Heart left ventricle (tissue), 13 donors: ENCODE measurements around the gene PPME1.
"Not testable (repeated sequence)": the region's sequence is repeated elsewhere in the genome, so short reads cannot be mapped to it uniquely, and the experiment has no call there.

Experiments
- CTCF ChIP-seq, 12 donors: fragments of 200-600 bp; sonication (generic) in 4 of 12; IDR thresholded peaks; one replicate each; pipeline versions ENCODE4 v1.5.0 to v1.8.0; 2018 to 2022; ENCODE audit warnings: antibody characterized with exemption in 12 of 12, mild to moderate bottlenecking in 5 of 12
- POLR2A ChIP-seq, 2 donors: fragments of 450-650 bp; IDR thresholded peaks; one replicate each; pipeline ENCODE4 v1.6.1; 2017; ENCODE audit warnings: antibody characterized with exemption in 2 of 2, mild to moderate bottlenecking in 2 of 2, moderate library complexity in 2 of 2
- donor health status: ischemic (EF 13 %, LVEDD 7.1; RV severe dilation, severe dysfunction).
- donor health status: DM: no; HTN: yes; CAD: no.
- donor health status: DM: no; HTN: no; CAD: no.
- donor health status: ischemic (EF 25% LVEDD 6.9; RV normal size, moderate dysfunction).
- donor health status: ischemic (EF 25% LVEDD 5.7; RV mildly dilated, moderate dysfunction).
- donor health status: ischemic (EF 35%, LVEDD 5.7; RV mildly dilated, moderate dysfunction).
- donor health status: nonischemic (EF 11% LVEDD 7.7; RV severe dilation, severe dysfunction).
- donor health status: DM: yes; HTN: yes; CAD: no.
- donor health status: PGD.
- donor health status: ischemic (EF 29% LVEDD 5.4; RV normal size, mild dysfunction).
- donor health status: nonischemic (EF 23%, LVEDD 6.1; RV moderate dilation, normal function).

- TF ChIP-seq CTCF, POLR2A (IDR thresholded peaks at IDR 0.05): not testable (repeated sequence)
These were observed 31.1 kb upstream of the PPME1 start for GRCh38 chr11:74139919-74140431.
